GM13976 (cell line): ENCODE results near the gene PPP1R13B.
"Not testable (repeated sequence)": the region's sequence is repeated elsewhere in the genome, so short reads cannot be mapped to it uniquely, and the experiment has no call there.

Source experiments
- DNase-seq: peaks from one replicate; pipeline ENCODE4 v3.0.0; 2012; ENCODE audit warnings: low spot score
- in situ Hi-C: fragments of 300-500 bp; cut with MboI; formaldehyde crosslinking; loops from one replicate; pipeline ENCODE4 v1.12.0; 2022; ENCODE audit warnings: low sequenced_read_pairs, mixed read lengths, inconsistent platforms; ENCODE audit not compliant: unreplicated experiment
- TF ChIP-seq, protein P1 (sequence below): IDR thresholded peaks from 2 replicates; pipeline ENCODE4 v1.5.1; 2012; ENCODE audit warnings: borderline replicate concordance, mild to moderate bottlenecking; ENCODE audit not compliant: insufficient read depth; ENCODE audit errors: extremely low read depth, missing control alignments, control extremely low read depth

The PPP1R13B gene

GRCh38 chr14:103890821-103891666 is 43.7 kb upstream of the PPP1R13B start:
- TF ChIP-seq, protein P1, sequence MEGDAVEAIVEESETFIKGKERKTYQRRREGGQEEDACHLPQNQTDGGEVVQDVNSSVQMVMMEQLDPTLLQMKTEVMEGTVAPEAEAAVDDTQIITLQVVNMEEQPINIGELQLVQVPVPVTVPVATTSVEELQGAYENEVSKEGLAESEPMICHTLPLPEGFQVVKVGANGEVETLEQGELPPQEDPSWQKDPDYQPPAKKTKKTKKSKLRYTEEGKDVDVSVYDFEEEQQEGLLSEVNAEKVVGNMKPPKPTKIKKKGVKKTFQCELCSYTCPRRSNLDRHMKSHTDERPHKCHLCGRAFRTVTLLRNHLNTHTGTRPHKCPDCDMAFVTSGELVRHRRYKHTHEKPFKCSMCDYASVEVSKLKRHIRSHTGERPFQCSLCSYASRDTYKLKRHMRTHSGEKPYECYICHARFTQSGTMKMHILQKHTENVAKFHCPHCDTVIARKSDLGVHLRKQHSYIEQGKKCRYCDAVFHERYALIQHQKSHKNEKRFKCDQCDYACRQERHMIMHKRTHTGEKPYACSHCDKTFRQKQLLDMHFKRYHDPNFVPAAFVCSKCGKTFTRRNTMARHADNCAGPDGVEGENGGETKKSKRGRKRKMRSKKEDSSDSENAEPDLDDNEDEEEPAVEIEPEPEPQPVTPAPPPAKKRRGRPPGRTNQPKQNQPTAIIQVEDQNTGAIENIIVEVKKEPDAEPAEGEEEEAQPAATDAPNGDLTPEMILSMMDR: no peak
- in situ Hi-C loops: no loop called here
- no peak for DNase-seq

GRCh38 chr14:103890052-103890371 is 42.6 kb upstream of the PPP1R13B start:
- in situ Hi-C loops: no loop called here
- TF ChIP-seq, protein P1: no peak
- no peak for DNase-seq

GRCh38 chr14:103889313-103890051 is 42.1 kb upstream of the PPP1R13B start:
- DNase-seq: no peak

DNA sequence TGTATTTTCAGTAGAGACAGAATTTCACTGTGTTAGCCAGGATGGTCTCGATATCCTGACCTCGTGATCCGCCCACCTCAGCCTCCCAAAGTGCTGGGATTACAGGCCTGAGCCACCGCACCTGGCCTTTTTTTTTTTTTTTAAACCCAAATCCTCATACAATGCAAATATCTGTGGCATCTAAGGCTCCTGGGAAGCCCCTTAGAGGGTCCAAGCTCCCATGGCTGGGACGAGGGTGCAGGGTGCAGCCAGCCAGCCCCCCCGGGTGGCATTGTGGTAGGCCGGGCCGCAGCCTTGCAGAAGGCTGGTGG is 41.6 kb upstream of the PPP1R13B start:
- DNase-seq, in situ Hi-C loops: not testable (repeated sequence)

More at GRCh38 chr14:103889313-103890051, 42.1 kb upstream of the PPP1R13B start:
- in situ Hi-C loops: no loop called here
- TF ChIP-seq, protein P1: no peak

- in situ Hi-C loops: no loop called here
- DNase-seq: no peak
- TF ChIP-seq, protein P1: no peak
These were observed 40.3 kb upstream of the PPP1R13B start for GRCh38 chr14:103887557-103888115.

DNA sequence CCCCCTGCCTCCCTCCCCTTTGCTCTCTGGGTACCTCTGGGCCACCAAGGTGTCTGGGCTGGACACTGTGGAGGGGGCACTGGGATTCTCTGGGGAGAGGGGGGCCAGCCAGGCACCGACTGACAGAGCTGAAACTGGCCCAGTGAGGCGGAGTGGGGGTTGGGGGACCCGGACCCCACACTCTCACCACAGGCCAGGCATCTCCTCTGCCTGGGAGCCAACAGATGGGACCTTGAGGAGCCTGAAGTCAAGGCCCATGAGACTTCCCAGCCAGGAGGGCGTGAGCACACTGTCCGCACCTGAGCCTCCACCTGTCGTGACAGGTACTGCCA is 39.8 kb upstream of the PPP1R13B start:
- no peak for DNase-seq
- TF ChIP-seq, protein P1: no peak
- in situ Hi-C loops: no loop called here
